DOHH2 (cell line): ENCODE results near the gene KDR.

Experiments used
- EZH2phosphoT487 ChIP-seq: fragments of 200-600 bp; sonication (generic); IDR thresholded peaks from 2 replicates; pipeline ENCODE4 v1.6.1; 2017; ENCODE audit warnings: borderline replicate concordance, mild to moderate bottlenecking, antibody characterized with exemption, low read length, moderate library complexity, mixed read lengths
- TF ChIP-seq, protein P1 (sequence below): fragments of 200-600 bp; sonication (generic); IDR thresholded peaks from one replicate; pipeline ENCODE4 v1.5.1; 2014; ENCODE audit warnings: antibody characterized with exemption, mild to moderate bottlenecking, low read depth, low read length; ENCODE audit not compliant: poor library complexity, severe bottlenecking

GRCh38 chr4:55158957-55159356, 33.6 kb upstream of the KDR start:
- TF ChIP-seq, protein P1, sequence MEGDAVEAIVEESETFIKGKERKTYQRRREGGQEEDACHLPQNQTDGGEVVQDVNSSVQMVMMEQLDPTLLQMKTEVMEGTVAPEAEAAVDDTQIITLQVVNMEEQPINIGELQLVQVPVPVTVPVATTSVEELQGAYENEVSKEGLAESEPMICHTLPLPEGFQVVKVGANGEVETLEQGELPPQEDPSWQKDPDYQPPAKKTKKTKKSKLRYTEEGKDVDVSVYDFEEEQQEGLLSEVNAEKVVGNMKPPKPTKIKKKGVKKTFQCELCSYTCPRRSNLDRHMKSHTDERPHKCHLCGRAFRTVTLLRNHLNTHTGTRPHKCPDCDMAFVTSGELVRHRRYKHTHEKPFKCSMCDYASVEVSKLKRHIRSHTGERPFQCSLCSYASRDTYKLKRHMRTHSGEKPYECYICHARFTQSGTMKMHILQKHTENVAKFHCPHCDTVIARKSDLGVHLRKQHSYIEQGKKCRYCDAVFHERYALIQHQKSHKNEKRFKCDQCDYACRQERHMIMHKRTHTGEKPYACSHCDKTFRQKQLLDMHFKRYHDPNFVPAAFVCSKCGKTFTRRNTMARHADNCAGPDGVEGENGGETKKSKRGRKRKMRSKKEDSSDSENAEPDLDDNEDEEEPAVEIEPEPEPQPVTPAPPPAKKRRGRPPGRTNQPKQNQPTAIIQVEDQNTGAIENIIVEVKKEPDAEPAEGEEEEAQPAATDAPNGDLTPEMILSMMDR = peak; percentile 18
- TF ChIP-seq EZH2phosphoT487 = no peak
